Endothelial cell of umbilical vein (primary cell): ENCODE results near the gene PITPNB. TPM values are rescaled to one million over a fixed set of nuclear protein-coding genes. Genes with fewer than 3 reads are reported as not detected.

ENCODE experiments used
- BruUV-seq: library from RNA; stranded (reverse); fragments of 400-500 nt; replicated peaks from 2 replicates; lab custom pipeline; 2021; lab: Mats Ljungman, UMichigan
- CTCF ChIA-PET: fragments of 300-600, 350-600 bp; sonication (Branson Sonifier 250); formaldehyde crosslinking; loops from one replicate; lab custom pipeline; 2021; ENCODE audit warnings: antibody characterized with exemption, inconsistent platforms; lab: Charles Lee
- POLR2A ChIA-PET: fragments of 300-600, 350-600 bp; sonication (Branson Sonifier 250); formaldehyde crosslinking; loops from one replicate; lab custom pipeline; 2021; ENCODE audit warnings: antibody characterized with exemption, inconsistent platforms; lab: Charles Lee
- DNase-seq: peaks from one replicate; pipeline ENCODE4 v3.0.0-alpha.2; 2011; ENCODE audit warnings: low read depth, low spot score
- FAIRE-seq: peaks from 2 replicates; lab custom pipeline; 2011; peaks lifted over from hg19 to GRCh38; lab: Jason Lieb, UNC
- H2AFZ ChIP-seq: 2 replicates; pipeline ENCODE4 v1.6.0; 2012; ENCODE audit warnings: low read depth, low read length, control low read depth, inconsistent platforms
- H3K27ac ChIP-seq: 2 replicates; pipeline ENCODE4 v1.5.1; 2011; ENCODE audit warnings: low read depth, mild to moderate bottlenecking, control low read depth, low read length, moderate library complexity; ENCODE audit not compliant: insufficient read depth
- H3K27me3 ChIP-seq, 2 experiments: 2 replicates each; pipeline versions ENCODE4 v1.6.0 to v1.6.1; 2011; ENCODE audit warnings: low read length in 2 of 2, mixed read lengths in 1 of 2; ENCODE audit not compliant: control insufficient read depth in 2 of 2, insufficient read depth in 2 of 2
- H3K36me3 ChIP-seq, 2 experiments: 2 replicates in 1 of 2; 3 replicates in 1 of 2; pipeline ENCODE4 v1.5.1; 2011; ENCODE audit warnings: low read length in 2 of 2, mild to moderate bottlenecking in 1 of 2, moderate library complexity in 1 of 2; ENCODE audit not compliant: control insufficient read depth in 2 of 2, insufficient read depth in 2 of 2; ENCODE audit errors: extremely low read depth in 1 of 2
- H3K4me1 ChIP-seq: 3 replicates; pipeline ENCODE4 v1.5.1; 2011; ENCODE audit warnings: mild to moderate bottlenecking, low read length; ENCODE audit not compliant: control insufficient read depth, insufficient read depth; ENCODE audit errors: extremely low read depth
- H3K4me2 ChIP-seq: 2 replicates; pipeline ENCODE4 v1.6.1; 2011; ENCODE audit warnings: low read length, control low read depth, mixed read lengths; ENCODE audit not compliant: insufficient read depth
- H3K4me3 ChIP-seq, 3 experiments: fragments of 200-600 bp in 1 of 3; sonication (generic), shearing (Covaris generic) in 1 of 3; replicated peaks in 1 of 3; 2 replicates each; pipeline ENCODE4 v1.5.1; 2011 to 2016; ENCODE audit warnings: control low read depth in 3 of 3, low read length in 3 of 3, mild to moderate bottlenecking in 2 of 3, inconsistent platforms in 1 of 3, low read depth in 1 of 3, moderate library complexity in 1 of 3; ENCODE audit not compliant: insufficient read depth in 1 of 3
- H3K79me2 ChIP-seq: 2 replicates; pipeline ENCODE4 v1.6.0; 2012; ENCODE audit warnings: low read length, inconsistent platforms; ENCODE audit not compliant: control insufficient read depth, insufficient read depth
- H3K9ac ChIP-seq: replicated peaks from 2 replicates; pipeline ENCODE3; 2011; ENCODE audit warnings: low read length, control low read depth; ENCODE audit not compliant: insufficient read depth; ENCODE audit errors: extremely low read depth
- H3K9me1 ChIP-seq: replicated peaks from 3 replicates; pipeline ENCODE4 v1.6.0; 2011; ENCODE audit warnings: mild to moderate bottlenecking, low read length; ENCODE audit not compliant: control insufficient read depth, insufficient read depth; ENCODE audit errors: extremely low read depth
- H3K9me3 ChIP-seq: replicated peaks from 2 replicates; pipeline ENCODE4 v1.5.1; 2012; ENCODE audit warnings: low read length, inconsistent platforms; ENCODE audit not compliant: control insufficient read depth, insufficient read depth
- H4K20me1 ChIP-seq: replicated peaks from 2 replicates; pipeline ENCODE3; 2011; ENCODE audit warnings: mild to moderate bottlenecking, low read length; ENCODE audit not compliant: control insufficient read depth, insufficient read depth; ENCODE audit errors: extremely low read depth
- EZH2 ChIP-seq: IDR thresholded peaks from 2 replicates; pipeline ENCODE4 v1.6.1; 2012; ENCODE audit warnings: borderline replicate concordance, low read depth, mild to moderate bottlenecking, moderate library complexity, low read length, inconsistent platforms; ENCODE audit not compliant: severe bottlenecking
- FOS ChIP-seq: IDR thresholded peaks from 2 replicates; pipeline ENCODE4 v1.6.1; 2011; ENCODE audit warnings: mild to moderate bottlenecking, low read length, moderate library complexity, borderline replicate concordance; ENCODE audit not compliant: insufficient read depth
- GATA2 ChIP-seq: IDR thresholded peaks from 2 replicates; pipeline ENCODE4 v1.7.0; 2011; ENCODE audit warnings: low read depth, mild to moderate bottlenecking, moderate library complexity, mixed read lengths, low read length; ENCODE audit not compliant: insufficient read length, insufficient read depth
- JUN ChIP-seq: IDR thresholded peaks from 2 replicates; pipeline ENCODE4 v1.6.1; 2011; ENCODE audit warnings: borderline replicate concordance, low read depth; ENCODE audit not compliant: insufficient read length, insufficient read depth
- MYC ChIP-seq: IDR thresholded peaks from one replicate; pipeline ENCODE4 v1.6.1; 2011; ENCODE audit warnings: mild to moderate bottlenecking, low read depth, low read length
- POLR2A ChIP-seq: IDR thresholded peaks from 2 replicates; pipeline ENCODE4 v1.6.1; 2012; ENCODE audit warnings: low read depth, mild to moderate bottlenecking, control low read depth, low read length
- POLR2AphosphoS5 ChIP-seq: IDR thresholded peaks from 2 replicates; pipeline ENCODE4 v1.6.1; 2012; ENCODE audit warnings: low read depth, mild to moderate bottlenecking, control low read depth, low read length, moderate library complexity; ENCODE audit not compliant: insufficient read depth
- dilution Hi-C: fragments of 300-500 bp; cut with MboI; formaldehyde crosslinking; loops from one replicate; pipeline ENCODE4 v1.15.0; 2019; ENCODE audit warnings: low sequenced_read_pairs; ENCODE audit not compliant: extremely low pct_ligation_motif_present
- intact Hi-C: fragments of 100-400 bp; cut with micrococcal nuclease; formaldehyde crosslinking; loops from one replicate; pipeline ENCODE4 v1.10.0; 2022
- polyA plus RNA-seq, 4 experiments: library from polyadenylated mRNA; depleted of rRNA in 3 of 4; stranded (reverse) in 3 of 4; unstranded in 1 of 4; fragments of >200 nt; gene quantifications; 2 replicates each; pipeline versions ENCODE4 v1.2.1 to v1.2.3, GENCODE V29; 2011 to 2012; ENCODE audit warnings: missing spikeins in 1 of 4
- total RNA-seq: library from RNA; stranded (reverse); gene quantifications from 2 replicates; pipeline ENCODE4 v1.2.3, GENCODE V29; 2021
- TF ChIP-seq, protein P1 (sequence below), 2 donors: IDR thresholded peaks; 1 replicate in 1 of 2; 2 replicates in 1 of 2; pipeline ENCODE4 v1.5.1; 2011; ENCODE audit warnings: low read length in 2 of 2, mild to moderate bottlenecking in 2 of 2, moderate library complexity in 2 of 2, control low read depth in 1 of 2, inconsistent platforms in 1 of 2, low read depth in 1 of 2; ENCODE audit not compliant: insufficient read depth in 1 of 2; ENCODE audit errors: extremely low read depth in 1 of 2
- TF ChIP-seq, protein P2 (sequence below): IDR thresholded peaks from 2 replicates; pipeline ENCODE4 v1.6.1; 2011; ENCODE audit not compliant: insufficient read depth, insufficient read length

Gene PITPNB
- total and polyA plus RNA-seq, 2 donors (not counting 3 experiments of a cell fraction or from before 2014, with no cell fraction given) = 29.7 to 108 TPM

DNA sequence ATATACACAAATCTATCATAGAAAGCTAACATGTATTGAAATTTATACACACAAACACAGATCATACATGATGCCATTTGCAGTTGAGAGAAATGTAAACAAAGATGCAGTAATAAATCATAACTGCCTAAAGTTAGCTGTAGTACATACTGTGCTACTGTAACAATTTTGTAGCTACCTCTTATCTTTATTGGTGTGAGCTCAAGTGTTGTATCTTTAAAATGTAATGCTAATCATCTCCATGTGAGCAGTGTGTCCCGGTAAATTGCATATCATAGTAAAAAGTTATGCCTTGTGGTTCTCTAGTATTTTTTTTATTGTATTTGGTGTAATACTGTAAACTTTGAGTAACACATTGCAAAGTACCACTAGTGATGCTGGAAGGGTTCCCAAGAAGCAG, 16.8 kb upstream of the PITPNB start:
- FAIRE-seq = no peak
- no peak overlapping the region for H3K4me3 ChIP-seq
- H3K36me3 ChIP-seq = no peaks in the 10 kb centered on the region
- no peaks in the 10 kb centered on the region for H3K9me3 ChIP-seq
- no peak overlapping the region for H3K4me2 ChIP-seq
- POLR2A ChIA-PET = no interaction called here
- no peak overlapping the region for H3K9ac ChIP-seq
- H3K79me2 ChIP-seq = no peaks in the 10 kb centered on the region
- DNase-seq = no peak
- H3K4me1 ChIP-seq = no peaks in the 10 kb centered on the region
- H2AFZ ChIP-seq = no peak overlapping the region
- H3K27ac ChIP-seq = no peak overlapping the region
- no TSS peak for BruUV-seq
- no peaks in the 10 kb centered on the region for H3K9me1 ChIP-seq
- no peaks in the 10 kb centered on the region for H4K20me1 ChIP-seq
- CTCF ChIA-PET = interaction anchor here (1.1 to 1.5 kb wide), 2 partner anchors 16 to 23 kb away, joined by 4 to 5 read pairs; no protein-coding TSS in a partner anchor
- intact Hi-C loops (no loop called here), dilution Hi-C loops (no loop called here)
- TF ChIP-seq FOS (no peak), EZH2 (no peak), POLR2AphosphoS5 (no peak), GATA2 (no peak), MYC (no peak), JUN (no peak), POLR2A (no peak)
- TF ChIP-seq, protein P1, sequence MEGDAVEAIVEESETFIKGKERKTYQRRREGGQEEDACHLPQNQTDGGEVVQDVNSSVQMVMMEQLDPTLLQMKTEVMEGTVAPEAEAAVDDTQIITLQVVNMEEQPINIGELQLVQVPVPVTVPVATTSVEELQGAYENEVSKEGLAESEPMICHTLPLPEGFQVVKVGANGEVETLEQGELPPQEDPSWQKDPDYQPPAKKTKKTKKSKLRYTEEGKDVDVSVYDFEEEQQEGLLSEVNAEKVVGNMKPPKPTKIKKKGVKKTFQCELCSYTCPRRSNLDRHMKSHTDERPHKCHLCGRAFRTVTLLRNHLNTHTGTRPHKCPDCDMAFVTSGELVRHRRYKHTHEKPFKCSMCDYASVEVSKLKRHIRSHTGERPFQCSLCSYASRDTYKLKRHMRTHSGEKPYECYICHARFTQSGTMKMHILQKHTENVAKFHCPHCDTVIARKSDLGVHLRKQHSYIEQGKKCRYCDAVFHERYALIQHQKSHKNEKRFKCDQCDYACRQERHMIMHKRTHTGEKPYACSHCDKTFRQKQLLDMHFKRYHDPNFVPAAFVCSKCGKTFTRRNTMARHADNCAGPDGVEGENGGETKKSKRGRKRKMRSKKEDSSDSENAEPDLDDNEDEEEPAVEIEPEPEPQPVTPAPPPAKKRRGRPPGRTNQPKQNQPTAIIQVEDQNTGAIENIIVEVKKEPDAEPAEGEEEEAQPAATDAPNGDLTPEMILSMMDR (IDR thresholded peaks at IDR 0.05; ENCODE audit: extremely low read depth in 1 of 2, insufficient read depth in 1 of 2, low read depth in 1 of 2, low read length in 2 of 2) = no peak
- TF ChIP-seq, protein P2, sequence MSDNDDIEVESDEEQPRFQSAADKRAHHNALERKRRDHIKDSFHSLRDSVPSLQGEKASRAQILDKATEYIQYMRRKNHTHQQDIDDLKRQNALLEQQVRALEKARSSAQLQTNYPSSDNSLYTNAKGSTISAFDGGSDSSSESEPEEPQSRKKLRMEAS = no peak
- H3K27me3 ChIP-seq = no peaks in the 10 kb centered on the region
